HCT116 (cell line): Measurements from ENCODE around the gene VARS1. TPM values are rescaled to one million over a fixed set of nuclear protein-coding genes. Genes with fewer than 3 reads are reported as not detected.

Source experiments
- ATAC-seq: fragments of 200-7000 bp; cut with Tn5 transposase; 2 replicates; pipeline ENCODE4 v1.9.1; 2020; ENCODE audit warnings: mild to moderate bottlenecking, moderate library complexity
- BruUV-seq: library from RNA; stranded (reverse); fragments of 400-500 nt; replicated peaks from 2 replicates; lab custom pipeline; 2021; lab: Mats Ljungman, UMichigan
- CTCF ChIA-PET: fragments of 300-600 bp; sonication (Branson Sonifier 250); formaldehyde crosslinking; loops from one replicate; lab custom pipeline; 2021; ENCODE audit warnings: antibody characterized with exemption; lab: Charles Lee
- POLR2A ChIA-PET: fragments of 300-600, 350-600 bp; sonication (Branson Sonifier 250); formaldehyde crosslinking; loops from one replicate; lab custom pipeline; 2021; ENCODE audit warnings: antibody characterized with exemption; lab: Charles Lee
- RAD21 ChIA-PET, 2 experiments: fragments of 300-600 bp; sonication (Branson Sonifier 250); formaldehyde crosslinking; loops; one replicate each; lab custom pipeline; 2023; ENCODE audit warnings: low total read pairs in 2 of 2; ENCODE audit not compliant: uncharacterized antibody in 2 of 2, unreplicated experiment in 2 of 2, low non-redundant PET in 1 of 2; lab: Charles Lee
- DNase-seq: peaks from one replicate; pipeline ENCODE4 v3.0.0-alpha.2; 2010; ENCODE audit warnings: low read depth, low spot score
- H2AFZ ChIP-seq: fragments of 200-600 bp; shearing (Covaris generic), sonication (generic); 2 replicates; pipeline ENCODE4 v1.6.1; 2017; ENCODE audit warnings: low read depth, mixed run types, mixed read lengths, antibody characterized with exemption, low read length; ENCODE audit not compliant: poor library complexity, severe bottlenecking
- H3K27ac ChIP-seq: 2 replicates; pipeline ENCODE4 v1.5.1; 2012; ENCODE audit warnings: low read depth, low read length
- H3K27me3 ChIP-seq: fragments of 200-600 bp; sonication (generic); 2 replicates; pipeline ENCODE4 v1.6.1; 2016; ENCODE audit warnings: mixed run types, low read length, mixed read lengths; ENCODE audit not compliant: insufficient read depth
- H3K36me3 ChIP-seq, 2 experiments: fragments of 200-500 bp in 1 of 2; fragments of 200-600 bp in 1 of 2; sonication (Bioruptor generic) in 1 of 2; sonication (generic) in 1 of 2; 2 replicates each; pipeline versions ENCODE4 v1.5.1 to v1.6.1; 2014 to 2016; ENCODE audit warnings: low read length in 2 of 2, inconsistent platforms in 1 of 2, mixed read lengths in 1 of 2, mixed run types in 1 of 2; ENCODE audit not compliant: insufficient read depth in 2 of 2, control insufficient read depth in 1 of 2
- H3K4me1 ChIP-seq, 2 experiments: fragments of 200-600 bp in 1 of 2; sonication (generic) in 1 of 2; 2 replicates each; pipeline versions ENCODE4 v1.5.1 to v1.6.1; 2012 to 2017; ENCODE audit warnings: low read length in 2 of 2, inconsistent platforms in 1 of 2, mild to moderate bottlenecking in 1 of 2, mixed read lengths in 1 of 2, mixed run types in 1 of 2, moderate library complexity in 1 of 2; ENCODE audit not compliant: insufficient read depth in 2 of 2, control insufficient read depth in 1 of 2
- H3K4me2 ChIP-seq: fragments of 200-600 bp; sonication (generic); 2 replicates; pipeline ENCODE4 v1.6.1; 2017; ENCODE audit warnings: mixed run types, low read length, mixed read lengths
- H3K4me3 ChIP-seq, 2 experiments: fragments of 200-600 bp in 1 of 2; sonication (generic) in 1 of 2; replicated peaks in 1 of 2; 2 replicates each; pipeline ENCODE4 v1.5.1; 2011 to 2016; ENCODE audit warnings: low read length in 2 of 2, control low read depth in 1 of 2, low read depth in 1 of 2, mild to moderate bottlenecking in 1 of 2, mixed read lengths in 1 of 2, mixed run types in 1 of 2
- H3K79me2 ChIP-seq: fragments of 200-600 bp; sonication (generic); 2 replicates; pipeline ENCODE4 v1.6.1; 2017; ENCODE audit warnings: mild to moderate bottlenecking, mixed run types, low read length, moderate library complexity, mixed read lengths; ENCODE audit not compliant: insufficient read depth
- H3K9ac ChIP-seq: fragments of 200-600 bp; sonication (generic); 2 replicates; pipeline ENCODE4 v1.6.1; 2016; ENCODE audit warnings: low read length, mixed read lengths
- H3K9me2 ChIP-seq: fragments of 200-600 bp; sonication (generic), shearing (Covaris generic); 2 replicates; pipeline ENCODE4 v1.6.1; 2017; ENCODE audit warnings: mixed run types, mild to moderate bottlenecking, moderate library complexity; ENCODE audit not compliant: insufficient read depth
- H3K9me3 ChIP-seq, 2 experiments: fragments of 200-500 bp in 1 of 2; fragments of 200-600 bp in 1 of 2; sonication (Bioruptor generic) in 1 of 2; sonication (generic) in 1 of 2; 2 replicates each; pipeline ENCODE4 v1.6.1; 2014 to 2017; ENCODE audit warnings: low read length in 2 of 2, mixed read lengths in 2 of 2, inconsistent platforms in 1 of 2, low read depth in 1 of 2, mild to moderate bottlenecking in 1 of 2, mixed run types in 1 of 2, moderate library complexity in 1 of 2; ENCODE audit not compliant: control insufficient read depth in 1 of 2, insufficient read depth in 1 of 2
- H4K20me1 ChIP-seq: fragments of 200-600 bp; sonication (generic), shearing (Covaris generic); 2 replicates; pipeline ENCODE4 v1.6.1; 2017; ENCODE audit warnings: mixed run types, mild to moderate bottlenecking, moderate library complexity; ENCODE audit not compliant: insufficient read depth
- CBX3 ChIP-seq: IDR thresholded peaks from 2 replicates; pipeline ENCODE4 v1.6.1; 2012; ENCODE audit warnings: low read depth
- CEBPB ChIP-seq: IDR thresholded peaks from 2 replicates; pipeline ENCODE4 v1.6.1; 2012; ENCODE audit warnings: low read depth
- EGR1 ChIP-seq: IDR thresholded peaks from 2 replicates; pipeline ENCODE4 v1.6.1; 2012; ENCODE audit warnings: low read depth
- POLR2AphosphoS5 ChIP-seq: IDR thresholded peaks from 2 replicates; pipeline ENCODE4 v1.6.1; 2011; ENCODE audit warnings: mild to moderate bottlenecking, low read depth, low read length, moderate library complexity
- RAD21 ChIP-seq: IDR thresholded peaks from 2 replicates; pipeline ENCODE4 v1.6.1; 2012; ENCODE audit warnings: low read depth, mild to moderate bottlenecking
- SIN3A ChIP-seq: IDR thresholded peaks from 2 replicates; pipeline ENCODE4 v1.6.1; 2012; ENCODE audit warnings: low read depth
- TCF7L2 ChIP-seq: IDR thresholded peaks from 2 replicates; pipeline ENCODE4 v1.7.0; 2011; ENCODE audit warnings: borderline replicate concordance, inconsistent platforms; ENCODE audit not compliant: insufficient read depth, insufficient read length; ENCODE audit errors: extremely low read depth
- YY1 ChIP-seq: IDR thresholded peaks from 2 replicates; pipeline ENCODE4 v1.6.1; 2011; ENCODE audit warnings: low read length, low read depth, moderate library complexity, mild to moderate bottlenecking; ENCODE audit not compliant: insufficient replicate concordance; ENCODE audit errors: extremely low read depth
- ZFX ChIP-seq: fragments of 450-650 bp; IDR thresholded peaks from 2 replicates; pipeline ENCODE4 v1.6.1; 2017
- intact Hi-C: fragments of 100-400 bp; cut with micrococcal nuclease; formaldehyde crosslinking; loops from 2 replicates; pipeline ENCODE4 v1.10.0; 2022
- total RNA-seq: library from RNA; stranded (reverse); gene quantifications from one replicate; pipeline ENCODE4 v1.2.1, GENCODE V29; 2021; ENCODE audit not compliant: unreplicated experiment

The VARS1 gene
- total RNA-seq, 1 experiment from 2014 or later = 254 TPM

DNA sequence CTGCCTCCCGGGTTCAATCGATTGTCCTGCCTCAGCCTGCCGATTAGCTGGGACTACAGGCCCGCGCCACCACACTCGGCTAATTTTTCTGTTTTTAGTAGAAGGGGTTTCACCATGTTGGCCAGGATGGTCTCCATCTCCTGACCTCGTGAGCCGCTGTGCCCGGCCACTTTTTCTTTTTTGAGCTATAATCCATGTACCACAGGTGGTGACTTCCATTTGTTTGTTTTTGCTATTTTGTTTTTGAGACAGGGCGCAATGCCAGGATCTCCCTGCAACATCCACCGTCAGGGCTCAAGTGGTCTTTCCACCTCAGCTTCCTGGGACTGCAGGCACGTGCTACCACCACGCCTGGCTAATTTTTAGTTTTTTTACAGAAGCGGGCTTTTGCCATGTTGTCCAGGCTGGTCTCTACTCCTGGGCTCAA, 40.5 kb upstream of the VARS1 start:
- H3K9me3 ChIP-seq = no peaks in the 10 kb centered on the region
- ChIA-PET RAD21 (interaction anchor here in 1 of 2 experiments (0.6 kb wide), 1 partner anchor 66 kb away, joined by 3 read pairs; no protein-coding TSS in a partner anchor), CTCF (no interaction called here), POLR2A (interaction anchor here (0.6 to 2.2 kb wide), 6 partner anchors 9 to 136 kb away, joined by 3 to 11 read pairs (median 6); partner anchors contain the start of genes DXO, HSPA1B and NEU1)
- H3K36me3 ChIP-seq = peaks cover 24 to 50% of the 10 kb centered on the region in 2 experiments; a peak in 3 of 4 replicates
- no peak for DNase-seq
- peak overlapping the region; percentile 93 for H3K27ac ChIP-seq
- ATAC-seq = no peak
- H3K4me3 ChIP-seq = peak overlapping the region; percentile 98 to 99
- H4K20me1 ChIP-seq = peaks cover 31% of the 10 kb centered on the region
- peak overlapping the region; percentile 100 for H3K9ac ChIP-seq
- no peaks in the 10 kb centered on the region for H3K27me3 ChIP-seq
- BruUV-seq = no TSS peak
- intact Hi-C loops = loop anchor here (10.0 kb wide), 1 partner anchor 291 kb away; the partner anchor contains the start of genes ATP6V1G2, DDX39B and NFKBIL1
- TF ChIP-seq YY1 (no peak), SIN3A (no peak), CBX3 (no peak), RAD21 (no peak), TCF7L2 (no peak), POLR2AphosphoS5 (no peak), ZFX (no peak), EGR1 (no peak), CEBPB (no peak)
- H2AFZ ChIP-seq = no peak overlapping the region
- H3K9me2 ChIP-seq = no peaks in the 10 kb centered on the region
- peak overlapping the region; percentile 94 for H3K4me2 ChIP-seq
- peaks cover 21 to 51% of the 10 kb centered on the region in 2 experiments for H3K4me1 ChIP-seq
- H3K79me2 ChIP-seq = peaks cover 59% of the 10 kb centered on the region
